GM18907 (cell line): ENCODE results near the gene LHFPL6.

Experiments
- ATAC-seq: cut with Tn5 transposase; IDR thresholded peaks from one replicate; pipeline ENCODE4 v1.9.1; 2021; ENCODE audit warnings: mild to moderate bottlenecking, moderate library complexity; ENCODE audit not compliant: unreplicated experiment

The LHFPL6 gene

DNA sequence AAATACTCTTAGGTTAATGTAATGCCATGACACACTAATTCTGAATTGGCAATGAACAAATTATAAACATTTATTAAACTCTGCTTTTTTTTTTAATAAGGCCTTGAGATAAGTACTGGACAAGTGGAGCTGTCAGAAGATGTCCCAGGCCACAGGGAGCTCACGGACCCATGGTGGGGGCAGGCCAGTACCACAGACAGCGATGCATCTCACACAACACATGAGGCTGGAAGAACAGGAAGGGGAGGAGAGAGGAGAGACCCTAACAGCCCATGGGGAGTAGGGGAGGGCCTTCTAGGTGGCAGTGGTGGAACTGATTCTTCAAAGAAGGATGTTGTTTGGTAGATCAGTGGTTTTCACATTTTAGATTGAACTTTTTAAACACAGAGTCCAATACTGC lies 128.4 kb downstream of the LHFPL6 start:
- ATAC-seq = no peak

DNA sequence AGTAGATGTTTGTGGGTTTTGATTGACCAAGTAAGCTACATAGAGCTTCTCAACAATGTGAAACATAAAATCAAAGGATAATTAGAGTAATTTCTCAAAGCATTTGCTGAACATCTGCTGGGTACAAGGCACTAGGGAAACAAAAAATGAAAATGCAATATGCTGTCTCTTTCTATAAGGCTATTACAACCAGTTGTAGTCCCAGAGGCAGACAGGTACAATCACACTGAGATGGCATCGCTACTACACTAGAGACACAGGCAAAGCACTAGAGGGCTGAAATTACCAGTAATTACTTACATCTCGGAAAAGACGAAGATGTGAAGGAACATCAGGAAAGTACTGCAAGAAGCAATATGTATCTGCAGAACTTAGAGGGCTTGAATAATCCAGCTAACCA lies 133.3 kb downstream of the LHFPL6 start:
- no peak for ATAC-seq

DNA sequence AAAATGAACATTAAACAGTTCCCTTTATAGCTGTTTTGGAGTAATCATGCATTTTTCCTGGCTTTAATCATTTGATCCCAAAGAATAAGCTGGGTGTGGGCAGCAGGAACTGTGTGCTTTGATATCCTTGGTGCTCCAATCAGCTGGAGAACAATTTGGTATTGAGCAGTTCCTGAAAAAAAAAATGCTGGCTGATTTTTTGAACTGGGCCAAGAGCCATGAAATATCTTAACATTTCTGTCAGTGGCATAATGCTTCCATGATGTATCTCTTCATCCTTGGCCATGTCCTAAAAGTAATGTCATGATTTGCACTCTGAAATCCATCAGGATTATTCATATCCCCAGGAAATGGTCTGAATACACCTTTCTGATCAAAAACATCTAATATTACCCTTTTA lies 134.7 kb downstream of the LHFPL6 start:
- no peak for ATAC-seq

DNA sequence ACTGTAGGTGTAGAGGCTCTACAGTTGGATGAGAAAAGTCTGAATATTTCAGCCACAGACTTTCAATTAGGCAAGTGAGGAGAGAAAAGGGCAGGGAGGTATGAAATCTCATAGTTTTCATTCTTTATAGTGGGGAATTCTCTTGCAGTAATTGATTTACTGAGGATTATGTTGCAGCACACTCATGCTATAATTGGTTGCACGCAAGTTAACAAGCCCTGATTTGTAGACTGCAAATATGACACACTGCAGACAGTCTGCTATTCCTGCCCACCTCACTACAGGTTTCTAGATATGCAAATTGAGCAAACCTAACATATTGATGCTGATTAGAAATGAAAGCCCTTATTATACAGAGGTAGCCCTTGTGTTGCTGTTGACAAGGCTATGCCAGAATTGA lies 139.4 kb downstream of the LHFPL6 start:
- no peak for ATAC-seq

DNA sequence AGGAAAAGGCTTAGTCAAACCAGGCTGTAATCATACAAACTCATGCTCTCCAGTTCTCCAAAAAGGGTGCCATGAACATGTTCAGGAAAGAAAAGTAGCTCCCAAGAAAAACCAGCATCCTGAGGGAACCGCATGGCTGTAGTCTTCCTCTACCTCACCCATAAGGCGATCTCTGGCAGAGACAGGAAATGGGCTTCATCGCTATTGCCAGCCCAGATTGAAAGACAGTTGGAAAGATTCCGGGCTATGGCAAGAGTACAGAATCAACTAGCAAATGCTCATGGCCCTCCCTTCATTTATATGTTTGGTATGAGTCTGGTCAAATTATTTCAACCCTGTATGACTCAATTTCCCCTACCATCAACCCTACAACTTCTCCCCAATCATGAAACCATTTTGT lies 140.1 kb downstream of the LHFPL6 start:
- ATAC-seq = no peak

DNA sequence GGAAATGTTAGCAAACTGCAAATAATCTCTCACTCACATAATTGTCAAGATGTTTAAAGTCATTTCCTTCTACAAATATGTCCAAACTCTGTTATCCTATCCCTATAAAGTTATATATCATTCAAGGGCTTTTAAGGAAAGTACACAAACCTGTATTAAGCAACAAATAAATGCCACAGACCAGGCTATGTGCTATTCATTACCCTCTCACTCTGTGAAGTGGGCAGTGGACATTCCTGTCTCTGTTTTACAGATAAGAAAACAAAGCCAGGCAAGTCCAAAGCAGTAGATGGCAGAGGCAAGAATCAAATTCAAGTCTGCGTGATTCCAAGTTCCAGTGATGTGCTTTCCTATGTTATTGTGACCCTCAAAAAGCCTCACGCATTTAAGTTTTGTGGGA lies 140.6 kb downstream of the LHFPL6 start:
- no peak for ATAC-seq

DNA sequence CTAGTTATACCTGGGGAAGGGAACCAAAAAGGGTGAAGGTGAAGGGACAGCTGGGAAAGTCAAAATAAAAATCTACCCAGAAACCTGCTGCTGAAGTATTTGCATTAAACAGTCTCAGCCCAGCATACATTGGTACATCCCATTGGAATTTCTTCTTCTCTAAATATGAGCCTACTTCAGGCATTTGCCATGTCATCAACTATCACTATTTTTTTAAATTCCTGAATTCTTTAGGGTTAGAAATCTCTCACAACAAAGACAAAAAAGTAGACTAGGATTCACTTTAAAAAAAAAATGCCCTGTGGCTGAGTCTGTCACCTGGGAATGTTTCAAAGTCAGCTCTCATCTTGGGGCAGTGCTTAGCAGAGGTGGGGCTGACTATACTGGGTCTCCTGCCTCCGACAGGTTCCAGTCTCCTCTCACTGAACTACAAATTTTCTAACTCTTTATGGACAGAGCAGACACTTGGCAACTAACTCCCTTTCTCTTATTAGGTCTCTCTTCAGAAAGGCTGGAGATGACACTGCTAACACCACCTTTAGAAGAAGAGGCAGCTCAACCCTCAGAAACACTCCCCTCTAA lies 141.2 kb downstream of the LHFPL6 start:
- no peak for ATAC-seq

DNA sequence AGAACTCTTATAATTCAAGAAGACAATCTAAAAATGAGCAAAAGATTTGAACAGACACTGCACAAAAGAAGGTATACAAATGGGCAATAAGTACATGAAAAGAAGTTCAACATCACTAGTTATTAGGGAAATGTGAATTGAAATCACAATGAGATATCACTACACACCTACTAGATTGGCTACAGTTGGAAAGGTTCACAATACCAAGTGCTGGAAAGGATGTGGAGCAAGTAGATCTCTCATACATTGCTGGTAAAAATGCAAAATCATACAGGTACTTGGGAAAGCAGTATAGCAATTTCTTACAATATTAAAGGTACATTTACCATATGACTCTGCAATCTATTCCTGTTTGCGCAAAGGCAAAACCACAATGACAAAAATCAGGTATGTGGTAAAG lies 145.7 kb downstream of the LHFPL6 start:
- no peak for ATAC-seq

DNA sequence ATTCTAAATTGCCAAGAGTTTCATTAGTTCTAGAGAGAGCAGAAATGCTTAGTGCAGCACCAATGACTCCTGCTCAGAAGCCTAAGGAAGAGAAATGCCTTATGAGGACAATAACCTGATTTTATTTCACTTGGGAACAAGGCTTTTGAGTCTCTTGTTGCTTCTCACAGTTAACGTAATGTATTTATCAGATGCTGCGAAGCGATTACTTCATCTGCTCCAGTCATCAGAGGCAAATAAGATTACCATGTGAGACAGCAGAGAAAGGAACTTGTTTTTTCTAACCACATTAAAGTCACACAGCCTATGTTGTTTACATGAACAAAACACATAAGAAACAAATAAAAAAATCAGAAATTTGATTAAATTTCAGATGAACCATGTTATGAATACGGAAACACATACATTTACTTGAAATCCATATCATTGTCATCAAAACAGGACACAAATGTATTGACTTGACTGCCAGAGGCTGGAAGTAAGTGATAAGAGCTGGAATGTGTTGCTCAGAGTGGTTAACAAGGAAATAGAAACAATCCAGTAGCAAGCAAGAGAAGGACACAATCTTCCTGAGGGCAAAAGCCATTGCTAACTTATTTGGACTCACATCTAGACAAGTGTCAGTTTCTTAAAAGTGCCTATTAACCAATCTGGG lies 147.3 kb downstream of the LHFPL6 start:
- ATAC-seq = no peak

DNA sequence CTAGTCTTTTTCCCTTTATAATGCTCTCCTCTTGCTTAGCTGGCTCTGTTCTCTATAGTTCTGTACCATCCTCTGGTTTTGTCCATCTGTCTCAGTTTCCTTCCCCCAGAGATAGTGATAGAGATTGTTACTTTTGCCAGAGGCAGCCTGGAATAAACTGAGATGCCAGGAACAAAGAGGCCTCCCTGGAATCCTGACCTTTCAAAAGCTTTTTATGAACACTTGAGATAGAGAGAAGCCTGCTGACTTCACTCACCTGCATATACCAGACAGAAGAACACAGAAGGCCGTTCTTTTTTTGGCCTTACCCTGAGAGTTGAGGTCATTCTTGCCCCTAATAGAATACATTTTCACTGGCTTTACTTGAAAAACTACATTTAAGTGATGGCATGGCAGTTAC lies 150.2 kb downstream of the LHFPL6 start:
- no peak for ATAC-seq

DNA sequence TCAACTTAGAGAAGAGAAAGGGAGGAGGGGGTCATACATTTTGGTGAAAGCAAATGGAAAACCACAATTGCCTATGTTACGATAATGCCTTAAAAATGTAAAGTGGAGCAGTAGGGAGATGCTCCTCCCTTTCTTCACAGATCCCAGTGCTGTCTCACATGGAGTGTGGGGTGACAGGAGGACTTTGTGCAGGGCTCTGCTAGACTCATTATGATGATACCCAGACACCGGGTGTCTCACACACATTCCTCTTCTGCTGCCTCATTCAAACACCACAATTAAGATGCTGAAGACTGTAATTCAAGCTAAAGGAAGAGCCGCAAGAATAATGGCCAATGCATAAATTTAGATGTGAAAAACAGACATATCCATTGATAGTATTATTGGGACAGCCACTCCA lies 150.6 kb downstream of the LHFPL6 start:
- no peak for ATAC-seq

DNA sequence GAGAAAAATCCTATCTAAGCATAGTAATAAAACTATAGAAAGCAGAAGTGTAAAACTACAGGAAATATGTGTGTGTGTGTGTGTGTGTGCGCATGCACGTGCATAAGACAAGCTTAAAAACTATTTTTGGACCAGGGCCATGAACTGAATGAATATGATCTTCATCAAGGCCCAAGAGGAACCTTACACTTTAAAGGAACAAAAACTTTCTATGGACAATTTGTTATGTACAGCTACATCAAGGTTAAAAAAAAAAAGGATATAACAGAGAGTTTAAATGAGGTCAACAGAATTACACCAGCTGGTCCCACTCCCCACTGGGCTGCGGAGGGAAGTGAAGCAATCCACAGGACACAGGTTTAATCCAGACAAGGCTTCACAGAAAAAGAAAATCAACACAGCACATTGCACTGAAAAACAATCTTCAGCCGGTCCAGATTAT lies 151.1 kb downstream of the LHFPL6 start:
- ATAC-seq = peak; percentile 51

DNA sequence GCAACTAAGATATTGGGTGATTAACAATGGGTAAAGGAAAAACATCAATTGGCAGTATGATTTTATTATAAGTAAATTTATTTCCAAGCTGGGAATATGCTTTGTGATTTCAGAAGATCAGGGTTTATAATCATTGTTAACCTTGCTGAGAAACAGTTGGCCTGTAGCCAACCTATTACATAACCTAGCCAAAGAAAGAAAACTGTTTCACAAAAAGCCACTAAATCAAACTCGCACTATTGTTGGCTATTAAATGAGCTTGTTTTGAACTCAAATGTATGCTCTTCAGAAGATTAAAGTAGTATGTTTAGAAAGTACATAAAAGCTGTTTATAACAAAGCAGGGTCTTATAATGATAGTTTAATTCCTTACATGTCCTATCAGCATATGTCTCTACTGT lies 151.7 kb downstream of the LHFPL6 start:
- peak; percentile 14 for ATAC-seq

DNA sequence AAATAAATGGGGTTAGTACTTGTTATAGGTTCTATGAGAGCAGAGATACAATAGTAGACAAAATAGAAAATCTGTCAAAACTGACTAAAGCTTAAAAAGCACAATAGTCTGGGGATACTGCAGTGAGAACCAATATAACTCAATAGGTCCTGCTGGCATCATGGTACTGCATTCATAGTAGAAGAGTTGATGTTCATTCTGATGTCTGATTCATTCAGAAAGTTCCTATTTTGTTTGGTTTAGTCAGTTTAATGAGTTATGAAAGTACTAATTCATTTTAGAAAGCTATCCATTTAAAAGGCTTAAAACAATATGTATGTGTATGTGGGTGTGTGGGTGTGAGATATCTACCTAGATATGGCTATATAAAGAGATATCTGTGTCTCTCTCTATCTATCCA lies 152.8 kb downstream of the LHFPL6 start:
- ATAC-seq = peak; percentile 53

DNA sequence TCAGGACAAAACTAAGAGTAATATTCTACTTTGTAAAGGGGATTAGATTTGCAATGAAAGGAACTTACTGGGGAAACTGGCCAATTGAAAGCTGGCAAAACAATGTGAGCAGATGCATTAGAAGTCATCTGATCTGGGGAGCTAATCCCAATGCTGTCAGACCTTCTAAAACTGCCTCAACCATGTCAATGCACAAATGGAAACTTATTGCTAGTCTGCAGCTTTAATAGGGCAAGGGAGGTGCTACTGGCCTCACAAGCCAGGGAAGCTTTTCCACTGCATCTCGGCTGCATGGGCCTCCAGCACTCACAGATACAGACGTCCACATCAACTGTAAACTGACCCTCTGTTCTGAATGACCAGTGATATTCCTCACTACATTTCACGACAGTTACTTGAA lies 154.2 kb downstream of the LHFPL6 start:
- no peak for ATAC-seq

DNA sequence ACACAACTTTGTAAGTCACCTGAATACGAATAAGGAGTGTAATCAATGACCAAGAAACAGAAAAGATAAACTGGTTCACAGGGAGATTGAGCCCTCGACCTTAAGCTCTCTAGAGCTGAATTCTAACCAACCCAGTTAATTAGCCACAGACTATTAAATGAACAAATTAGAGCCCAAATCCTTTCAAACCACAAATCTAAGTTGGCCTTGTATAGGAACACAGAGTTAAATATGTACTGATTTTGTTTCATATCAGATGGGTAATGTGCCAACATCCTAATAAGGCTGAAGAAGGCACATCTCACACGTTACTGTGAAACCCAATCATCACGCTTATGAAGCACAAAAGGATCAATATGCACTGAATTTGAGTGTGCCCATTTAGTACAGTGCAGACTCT lies 156.1 kb downstream of the LHFPL6 start:
- no peak for ATAC-seq

DNA sequence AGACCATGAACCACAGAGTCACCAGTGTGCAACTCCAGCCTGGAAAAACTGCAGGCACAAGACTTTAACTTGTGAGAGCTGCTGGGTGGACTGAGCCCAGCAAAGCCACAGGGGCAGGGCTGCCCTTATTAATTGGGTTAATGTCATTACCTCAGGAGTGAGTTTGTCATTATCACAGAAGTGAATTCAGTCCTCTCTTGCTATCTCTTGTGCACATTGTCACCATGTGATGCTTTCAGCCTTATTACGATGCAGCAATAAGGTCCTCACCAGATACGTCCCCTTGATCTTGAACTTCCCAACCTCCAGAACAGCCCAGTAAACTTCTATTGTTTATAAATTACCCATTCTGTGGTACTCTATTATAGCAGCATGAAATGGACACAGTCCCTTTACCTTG lies 158.1 kb downstream of the LHFPL6 start:
- ATAC-seq = no peak

DNA sequence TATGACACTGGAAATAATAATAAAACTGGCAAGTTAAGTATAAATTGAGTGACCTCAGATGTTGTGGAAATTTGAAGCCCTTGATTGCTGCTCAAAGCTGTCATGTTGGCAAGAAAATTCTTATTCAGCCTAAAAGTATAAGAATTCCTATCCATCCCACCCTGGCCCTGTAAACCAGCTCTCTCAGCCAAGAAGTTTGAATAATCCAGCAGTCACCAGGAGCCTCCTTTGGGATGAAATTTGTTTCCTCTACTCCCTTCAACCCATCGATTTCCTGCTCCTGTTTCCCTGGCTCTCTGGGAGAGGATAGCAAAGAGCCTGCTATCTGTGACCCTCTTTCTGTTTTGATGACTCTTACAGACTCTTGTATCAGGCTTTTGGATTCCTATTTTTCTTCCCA lies 169.3 kb downstream of the LHFPL6 start:
- no peak for ATAC-seq

DNA sequence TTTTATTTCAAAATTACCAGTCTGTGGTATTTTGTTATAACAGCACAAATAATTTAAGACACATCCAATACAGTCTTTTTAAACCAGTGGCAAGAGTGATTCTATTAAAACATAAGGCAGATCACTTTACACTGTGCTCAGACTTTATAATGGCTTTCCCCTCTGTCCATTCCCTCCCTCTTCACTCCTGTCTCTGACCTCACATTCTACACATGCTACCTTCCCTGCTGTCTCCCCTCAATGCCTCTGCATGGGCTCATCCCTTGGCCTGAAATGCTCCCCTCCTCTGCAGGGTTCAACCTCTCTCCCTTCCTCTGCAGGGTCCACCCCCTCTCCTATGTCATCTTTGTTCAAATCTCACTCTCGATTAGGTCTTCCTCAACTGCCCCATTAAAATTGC lies 170.8 kb downstream of the LHFPL6 start:
- no peak for ATAC-seq

DNA sequence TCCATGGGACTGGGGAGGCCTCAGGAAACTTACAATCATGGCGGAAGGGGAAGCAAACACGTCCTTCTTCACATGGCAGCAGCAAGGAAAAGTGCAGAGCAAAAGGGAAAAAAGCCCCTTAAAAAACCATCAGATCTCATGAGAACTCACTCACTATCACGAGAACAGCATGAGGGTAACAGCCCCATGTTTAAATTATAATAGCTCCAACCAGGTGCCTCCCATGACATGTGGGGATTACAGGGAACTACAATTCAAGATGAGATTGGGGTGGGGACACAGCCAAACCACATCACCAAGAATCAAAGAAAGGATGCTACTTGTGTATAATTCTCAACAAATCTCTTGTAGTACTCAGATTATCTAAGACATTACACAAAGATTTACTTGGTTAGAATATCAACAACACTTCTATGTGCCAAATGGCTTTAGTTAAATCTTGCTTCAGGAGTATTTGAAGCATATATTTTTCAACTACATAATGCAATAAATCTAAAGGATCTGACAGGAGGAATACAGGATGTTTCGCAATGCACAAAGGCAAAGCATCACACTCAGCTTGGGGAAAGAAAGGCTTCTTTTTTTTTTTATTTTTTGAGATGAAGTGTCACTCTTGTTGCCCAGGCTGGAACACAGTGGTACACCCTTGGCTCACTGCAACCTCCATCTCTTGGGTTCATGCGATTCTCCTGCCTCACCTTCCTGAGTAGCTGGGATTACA lies 180.0 kb downstream of the LHFPL6 start:
- ATAC-seq = no peak

DNA sequence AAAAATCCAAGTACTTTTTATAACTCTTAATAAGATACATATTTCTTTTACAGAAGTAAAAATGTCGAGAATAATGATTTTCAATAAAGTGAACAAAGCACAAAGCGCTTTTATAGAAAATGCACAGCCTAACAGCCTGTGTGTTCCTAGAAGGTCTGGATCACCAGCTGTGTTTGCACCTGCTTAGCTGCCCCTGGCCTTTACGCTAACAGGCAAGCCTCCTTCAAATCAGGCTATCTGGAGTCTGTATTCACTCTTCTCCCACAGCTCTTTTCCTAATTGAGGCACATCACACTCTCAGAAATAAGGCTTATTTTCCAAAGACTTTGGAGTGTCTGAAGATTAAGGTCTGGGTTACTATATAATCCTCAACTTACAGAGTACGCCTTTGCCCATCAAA lies 183.1 kb downstream of the LHFPL6 start:
- no peak for ATAC-seq

DNA sequence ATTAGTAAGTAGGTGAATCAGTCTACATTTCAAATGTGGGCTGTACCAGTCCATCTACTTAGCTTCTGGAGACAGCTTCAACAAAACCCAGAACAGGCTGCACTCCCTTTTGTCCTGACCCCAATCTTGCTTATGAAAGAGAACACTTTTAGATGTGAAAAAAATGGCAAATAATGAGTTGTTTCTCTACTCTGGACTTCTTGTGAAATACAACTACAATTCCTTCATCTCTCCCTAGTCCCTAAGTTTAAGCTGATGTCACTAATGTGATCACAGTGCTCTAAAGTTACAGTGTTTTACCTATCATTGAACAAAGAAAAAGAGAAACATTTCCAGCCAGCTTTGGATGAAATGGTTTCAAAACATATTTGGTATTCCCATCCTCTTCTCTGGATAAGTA lies 183.9 kb downstream of the LHFPL6 start:
- ATAC-seq = no peak
